ENCODE results near the gene KRT15. TPM values are rescaled to one million over a fixed set of nuclear protein-coding genes. Genes with fewer than 3 reads are reported as not detected.
"Not testable (repeated sequence)": the region's sequence is repeated elsewhere in the genome, so short reads cannot be mapped to it uniquely, and the experiment has no call there.

Gene KRT15
- polyA plus RNA-seq, 1 donor: 0.11 TPM

DNA sequence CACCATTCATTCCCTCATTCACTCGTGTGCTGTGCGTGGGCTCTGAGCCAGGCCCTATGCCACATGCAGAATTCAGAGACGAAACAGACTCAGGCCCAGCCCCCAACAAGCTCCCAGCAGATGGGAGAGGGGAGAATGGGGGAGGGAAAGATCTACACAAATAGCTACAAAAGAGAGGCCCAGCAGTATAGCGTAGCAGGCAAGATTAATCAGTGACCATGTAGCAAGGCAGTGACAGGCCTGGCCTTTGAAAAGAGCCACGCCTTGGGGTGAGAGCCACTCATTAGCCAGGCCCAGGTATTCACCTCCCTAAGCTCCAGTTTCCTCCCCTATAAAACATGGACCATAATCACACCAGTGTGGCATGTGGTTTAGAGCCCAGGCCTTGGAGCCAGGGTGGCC lies 25.8 kb upstream of the KRT15 start:
- DNase-seq (ENCODE audit: low read depth): no peak

DNA sequence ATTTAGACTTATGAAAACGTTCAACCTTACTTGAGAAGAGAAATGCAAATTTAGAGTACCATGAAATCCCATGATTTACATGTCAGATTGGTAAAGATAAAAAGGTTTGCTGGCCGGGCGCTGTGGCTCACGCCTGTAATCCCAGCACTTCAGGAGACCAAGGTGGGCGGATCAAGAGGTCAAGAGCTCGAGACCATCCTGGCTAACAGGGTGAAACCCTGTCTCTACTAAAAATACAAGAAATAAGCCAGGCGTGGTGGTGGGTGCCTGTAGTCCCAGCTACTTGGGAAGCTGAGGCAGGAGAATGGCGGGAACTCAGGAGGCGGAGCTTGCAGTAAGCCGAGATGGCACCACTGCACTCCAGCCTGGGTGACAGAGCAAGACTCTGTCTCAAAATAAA lies 24.1 kb upstream of the KRT15 start:
- not testable (repeated sequence) for DNase-seq (ENCODE audit: low read depth)

DNA sequence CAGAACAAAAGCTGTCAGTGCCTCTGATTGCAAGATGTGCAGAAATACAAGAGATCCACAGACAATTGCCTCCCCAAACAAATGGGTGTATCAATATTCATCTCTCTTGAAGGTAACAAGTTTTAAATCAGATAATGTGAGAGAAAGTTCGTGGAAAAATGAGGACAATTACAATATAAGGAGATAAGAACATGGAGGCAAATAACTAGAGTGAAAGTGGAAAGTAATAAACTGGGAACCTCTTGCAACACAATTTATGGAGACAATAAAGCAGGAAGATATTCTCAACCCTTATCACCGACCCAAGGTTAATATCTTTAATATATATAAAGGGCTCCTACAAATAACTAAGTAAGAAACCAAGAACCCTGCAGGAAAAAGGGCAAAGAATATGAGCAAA lies 23.7 kb upstream of the KRT15 start:
- DNase-seq (ENCODE audit: low read depth): no peak

DNA sequence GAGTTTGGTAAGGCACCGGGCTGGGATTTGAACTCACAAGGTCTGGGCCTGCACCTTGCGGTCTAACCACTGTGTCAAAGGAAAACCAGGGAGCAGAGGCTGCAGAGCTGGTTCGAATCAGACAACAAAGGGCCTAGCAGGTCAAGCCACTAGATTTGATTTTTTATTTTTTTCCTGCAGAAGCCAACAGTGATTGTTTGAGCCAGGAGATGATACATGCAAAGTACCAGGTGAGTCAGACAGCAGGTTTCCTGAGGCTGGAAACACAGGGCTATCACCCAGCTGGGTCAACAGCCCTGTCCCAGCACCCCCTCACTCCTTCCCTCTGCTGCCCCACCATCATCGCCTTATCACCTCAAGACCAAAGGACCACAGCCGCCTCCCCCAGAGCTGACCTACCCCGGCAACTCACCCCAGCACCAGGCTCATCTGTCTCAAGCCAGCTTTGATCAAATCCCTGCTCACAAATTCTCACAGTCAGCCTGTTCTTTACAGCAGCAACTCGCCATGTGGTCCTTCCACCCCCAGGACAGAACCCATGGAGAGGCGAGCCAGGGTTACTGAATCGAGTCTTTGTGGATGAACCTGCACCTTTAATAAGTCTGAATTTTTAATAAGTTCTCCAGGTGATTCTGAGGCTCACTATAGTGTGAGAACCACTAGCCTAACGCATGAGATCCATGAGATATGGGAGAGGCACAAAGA lies 22.4 kb upstream of the KRT15 start:
- no peak for DNase-seq (ENCODE audit: low read depth)

- DNase-seq (ENCODE audit: low read depth): no peak
Observed at GRCh38 chr17:41539979-41540701, 21.4 kb upstream of the KRT15 start.

DNA sequence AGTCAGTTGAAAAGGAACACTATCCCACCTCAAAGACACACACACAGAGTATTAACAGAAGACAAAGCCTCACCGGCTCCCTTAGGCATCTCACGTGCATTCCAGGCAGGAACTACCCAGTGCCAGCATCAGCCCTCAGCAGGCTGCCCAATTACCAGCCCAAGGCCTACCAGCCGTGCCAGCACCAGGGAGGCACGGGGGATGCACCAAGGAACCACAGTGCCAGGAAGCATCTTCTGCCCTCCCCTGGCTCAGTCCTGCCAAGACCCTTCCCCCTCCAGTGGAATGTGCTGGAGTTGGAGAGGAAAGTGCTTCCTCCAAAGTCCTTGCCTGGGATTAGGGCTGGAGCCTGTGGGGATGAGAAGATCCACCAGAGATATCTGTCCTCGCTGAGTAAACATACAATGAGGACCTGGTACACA lies 20.4 kb upstream of the KRT15 start:
- DNase-seq (ENCODE audit: low read depth): no peak

- DNase-seq (ENCODE audit: low read depth): no peak
Observed at GRCh38 chr17:41538565-41538991, 19.9 kb upstream of the KRT15 start.

- no peak for DNase-seq (ENCODE audit: low read depth)
Observed at GRCh38 chr17:41537990-41538389, 19.3 kb upstream of the KRT15 start.

DNA sequence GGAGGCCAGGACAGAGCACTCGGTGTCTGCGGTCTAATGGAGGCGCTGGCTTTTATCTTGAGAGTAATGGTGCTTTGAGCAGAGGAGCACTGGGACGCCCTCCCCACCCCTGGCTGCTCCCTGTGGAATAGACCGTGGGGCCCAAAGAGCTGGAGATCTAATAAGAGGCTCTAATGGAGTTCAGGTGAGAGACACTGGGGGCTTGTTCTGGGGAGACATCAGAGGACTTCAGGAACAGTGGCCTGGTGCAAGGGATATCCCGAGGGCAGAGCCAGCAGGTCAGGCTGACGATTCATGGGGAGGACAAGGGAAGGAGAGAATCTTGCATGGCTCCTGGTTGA lies 18.9 kb upstream of the KRT15 start:
- DNase-seq (ENCODE audit: low read depth): no peak

GRCh38 chr17:41536741-41537613 lies 18.3 kb upstream of the KRT15 start:
- DNase-seq (ENCODE audit: low read depth): no peak

DNA sequence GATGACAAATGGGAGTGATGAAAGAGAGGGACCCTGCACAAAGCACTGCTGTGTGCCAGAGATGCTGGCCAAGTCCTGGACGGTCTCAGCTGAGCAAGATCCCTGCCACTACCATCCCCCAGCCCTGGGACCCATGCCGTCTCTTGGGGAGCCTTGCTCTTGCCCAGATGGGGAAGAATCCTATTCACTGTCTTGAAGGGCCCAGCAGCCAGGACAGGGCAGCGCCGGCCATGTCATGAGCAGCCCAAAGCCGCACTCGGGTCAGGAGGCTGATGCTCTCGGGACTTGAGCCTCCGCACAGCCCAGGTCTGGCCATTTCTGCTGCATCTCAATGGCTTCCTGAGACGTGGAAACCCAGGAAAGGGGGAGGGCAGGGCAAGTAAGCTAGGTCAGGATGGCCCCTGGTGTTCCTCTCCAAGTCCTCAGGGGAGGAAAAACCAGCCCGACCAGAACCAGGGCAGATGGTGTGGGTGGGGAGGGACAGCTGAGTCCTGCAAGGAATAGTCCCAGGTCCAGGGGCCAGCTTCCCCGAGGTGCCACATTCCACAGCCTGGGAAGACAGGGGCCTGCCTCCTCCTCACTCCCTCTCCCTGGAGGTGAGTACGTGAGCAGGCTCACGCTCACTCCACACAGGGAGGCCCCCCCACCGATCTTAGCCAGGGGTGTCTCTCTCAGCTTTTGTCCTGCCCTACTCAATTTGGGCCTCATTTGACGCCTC lies 17.2 kb upstream of the KRT15 start:
- DNase-seq (ENCODE audit: low read depth): no peak

DNA sequence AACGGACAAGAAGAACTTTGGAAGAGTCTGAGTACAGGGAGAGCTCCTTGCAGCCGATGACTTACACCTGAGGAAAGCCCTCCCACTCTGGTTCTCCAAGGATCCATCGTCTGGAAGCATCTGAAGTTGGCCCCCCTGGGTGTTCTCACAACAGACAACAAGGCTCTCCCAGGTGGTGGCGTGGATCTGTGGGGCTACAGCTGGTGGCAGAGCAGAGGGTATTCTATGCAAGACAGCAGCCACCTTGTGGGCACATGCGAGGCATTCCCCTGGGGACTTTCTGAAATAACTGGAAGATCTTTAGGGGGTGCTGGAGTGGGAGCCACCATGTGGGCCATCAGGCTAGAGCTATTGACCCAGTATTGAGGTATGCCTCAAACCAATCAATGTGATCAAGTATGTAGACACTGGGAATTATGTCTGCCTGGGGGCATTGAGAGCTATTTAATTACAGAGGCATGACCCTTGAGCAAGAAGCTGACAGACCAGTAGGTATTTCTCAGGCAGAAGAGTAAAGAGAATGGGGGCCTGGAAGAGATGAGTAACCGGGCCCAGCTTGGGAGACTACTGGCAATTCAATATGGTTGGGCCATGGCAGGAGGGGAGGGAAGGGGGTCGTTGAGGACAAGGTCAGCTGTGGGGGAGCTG lies 16.3 kb upstream of the KRT15 start:
- no peak for DNase-seq (ENCODE audit: low read depth)

GRCh38 chr17:41533613-41534012 lies 14.9 kb upstream of the KRT15 start:
- no peak for DNase-seq (ENCODE audit: low read depth)

GRCh38 chr17:41532947-41533570 lies 14.4 kb upstream of the KRT15 start:
- DNase-seq (ENCODE audit: low read depth): no peak

DNA sequence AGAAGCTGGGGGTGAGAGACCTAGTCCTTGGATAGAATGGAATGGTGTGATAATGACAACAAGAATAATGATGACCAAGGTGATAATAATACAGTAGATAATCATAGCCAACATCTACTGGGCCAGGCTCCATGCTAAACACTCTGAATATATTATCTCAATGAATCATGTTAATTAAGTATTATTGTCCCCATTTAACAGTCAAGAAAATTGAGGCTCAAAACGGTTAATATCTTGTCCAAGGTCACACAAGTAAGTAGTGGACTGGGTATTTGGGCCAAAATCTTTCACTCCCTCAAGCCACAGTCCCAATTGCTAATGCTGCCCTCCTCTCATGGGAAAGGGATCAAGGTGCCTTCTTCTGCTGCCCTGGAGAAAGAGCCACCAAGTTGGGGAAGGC lies 13.3 kb upstream of the KRT15 start:
- no peak for DNase-seq (ENCODE audit: low read depth)

- DNase-seq (ENCODE audit: low read depth): no peak
Observed at GRCh38 chr17:41530062-41531048, 11.7 kb upstream of the KRT15 start.

DNA sequence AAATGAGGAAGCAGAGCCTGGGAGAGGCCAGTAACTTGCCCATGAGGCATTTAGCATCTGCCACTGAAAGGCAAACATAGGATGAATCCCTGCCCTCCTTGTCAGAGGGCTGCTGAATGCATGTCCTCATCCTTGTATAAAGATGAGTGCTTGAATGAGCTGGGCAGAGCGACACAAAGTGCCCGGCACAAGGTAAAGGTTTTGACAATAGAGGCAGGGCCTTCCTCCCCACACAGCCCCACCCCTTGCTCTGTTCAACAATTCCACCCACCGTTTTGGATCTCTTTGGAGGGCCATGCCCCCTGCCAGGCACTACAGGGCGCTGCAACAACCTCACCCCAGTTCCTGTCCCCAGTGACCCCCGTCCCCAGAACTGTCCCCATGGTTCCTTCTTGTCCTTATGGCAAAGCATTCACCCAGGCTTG lies 10.8 kb upstream of the KRT15 start:
- no peak for DNase-seq (ENCODE audit: low read depth)

DNA sequence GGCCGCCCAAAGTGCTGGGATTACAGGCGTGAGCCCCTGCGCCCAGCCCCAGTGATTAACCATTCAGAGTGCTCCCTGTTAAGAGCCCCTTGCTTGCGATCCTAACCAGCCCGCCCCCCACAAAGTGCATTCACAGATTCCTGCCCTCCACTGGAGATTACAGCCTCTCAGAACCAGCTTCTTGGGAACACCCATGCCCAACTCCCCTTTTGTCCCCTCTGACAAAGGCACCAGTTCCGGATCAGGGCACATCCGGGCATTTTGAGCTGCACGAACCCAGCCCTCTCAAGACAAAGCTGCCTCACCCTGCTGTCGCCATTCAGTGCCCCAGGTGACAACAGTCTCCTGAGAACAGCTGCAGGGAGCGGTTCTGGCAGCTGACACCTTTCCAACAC lies 10.3 kb upstream of the KRT15 start:
- DNase-seq (ENCODE audit: low read depth): no peak

Measured in forelimb muscle (tissue), 1 donor.